GM18861 (cell line): Measurements from ENCODE around the gene ZCRB1.
"Not testable (repeated sequence)": the region's sequence is repeated elsewhere in the genome, so short reads cannot be mapped to it uniquely, and the experiment has no call there.

Experiments
- ATAC-seq: cut with Tn5 transposase; IDR thresholded peaks from one replicate; pipeline ENCODE4 v1.9.1; 2021; ENCODE audit not compliant: unreplicated experiment

Gene ZCRB1

GRCh38 chr12:42330097-42330496, 4.2 kb upstream of the ZCRB1 start:
- ATAC-seq, result not testable (repeated sequence)

GRCh38 chr12:42327227-42327590, 1.3 kb upstream of the ZCRB1 start:
- no peak for ATAC-seq

- no peak for ATAC-seq
These were observed 790 bp upstream of the ZCRB1 start for GRCh38 chr12:42326541-42327226.

GRCh38 chr12:42325326-42325652, 605 bp downstream of the ZCRB1 start:
- ATAC-seq, result no peak

GRCh38 chr12:42323856-42324255, 2.0 kb downstream of the ZCRB1 start:
- ATAC-seq, result no peak

GRCh38 chr12:42322567-42322966, 3.3 kb downstream of the ZCRB1 start:
- no peak for ATAC-seq

GRCh38 chr12:42320796-42321195, 5.1 kb downstream of the ZCRB1 start:
- no peak for ATAC-seq

GRCh38 chr12:42315108-42315507, 10.8 kb downstream of the ZCRB1 start:
- ATAC-seq, result no peak

- ATAC-seq, result no peak
These were observed 15.9 kb downstream of the ZCRB1 start for GRCh38 chr12:42309996-42310395.

- no peak for ATAC-seq
These were observed 17.5 kb downstream of the ZCRB1 start for GRCh38 chr12:42308390-42308789.

- no peak for ATAC-seq
These were observed 19.6 kb downstream of the ZCRB1 start for GRCh38 chr12:42306297-42306696.

- peak; percentile 76 for ATAC-seq
These were observed 26.2 kb downstream of the ZCRB1 start for GRCh38 chr12:42299392-42300308.

GRCh38 chr12:42298887-42299286, 27.0 kb downstream of the ZCRB1 start:
- no peak for ATAC-seq

- no peak for ATAC-seq
These were observed 29.3 kb downstream of the ZCRB1 start for GRCh38 chr12:42296503-42297109.

GRCh38 chr12:42291680-42292079, 34.2 kb downstream of the ZCRB1 start:
- ATAC-seq, result no peak

- ATAC-seq, result no peak
These were observed 37.4 kb downstream of the ZCRB1 start for GRCh38 chr12:42288544-42288943.

- no peak for ATAC-seq
These were observed 39.2 kb downstream of the ZCRB1 start for GRCh38 chr12:42286741-42287140.

- no peak for ATAC-seq
These were observed 40.5 kb downstream of the ZCRB1 start for GRCh38 chr12:42285431-42285830.

- ATAC-seq, result no peak
These were observed 41.0 kb downstream of the ZCRB1 start for GRCh38 chr12:42284876-42285275.

- no peak for ATAC-seq
These were observed 41.7 kb downstream of the ZCRB1 start for GRCh38 chr12:42284157-42284556.

GRCh38 chr12:42283739-42284138, 42.2 kb downstream of the ZCRB1 start:
- no peak for ATAC-seq

GRCh38 chr12:42282294-42282693, 43.6 kb downstream of the ZCRB1 start:
- ATAC-seq, result no peak
